SK-N-SH (cell line): ENCODE results near the gene KCTD20. TPM values are rescaled to one million over a fixed set of nuclear protein-coding genes. Genes with fewer than 3 reads are reported as not detected.

Experiments
- CTCF ChIA-PET: fragments of 300-600, 350-600 bp; formaldehyde crosslinking; extraction: SDS; loops from one replicate; lab custom pipeline; 2021; lab: Yijun Ruan, JAX
- POLR2A ChIA-PET: fragments of 350-600 bp; sonication (Branson Sonifier 250); formaldehyde crosslinking; extraction: SDS; loops from one replicate; lab custom pipeline; 2020; ENCODE audit warnings: antibody characterized with exemption, inconsistent platforms; lab: Yijun Ruan, JAX
- DNase-seq: peaks from one replicate; pipeline ENCODE4 v3.0.0; 2012
- H2AFZ ChIP-seq: fragments of 200-600 bp; sonication (generic); 2 replicates; pipeline ENCODE4 v1.8.1; 2016; ENCODE audit warnings: antibody characterized with exemption, mild to moderate bottlenecking, low read depth
- H3F3A ChIP-seq: fragments of 200-600 bp; sonication (generic); replicated peaks from 2 replicates; pipeline ENCODE3; 2016; ENCODE audit warnings: antibody characterized with exemption, mild to moderate bottlenecking; ENCODE audit not compliant: insufficient read depth
- H3K27ac ChIP-seq, 2 experiments: fragments of 200-500 bp in 1 of 2; fragments of 200-600 bp in 1 of 2; sonication (Bioruptor generic) in 1 of 2; sonication (generic), shearing (Covaris generic) in 1 of 2; 2 replicates each; pipeline versions ENCODE4 v1.5.1 to v1.6.1; 2014 to 2016; ENCODE audit warnings: low read depth in 2 of 2, inconsistent platforms in 1 of 2, low read length in 1 of 2, mild to moderate bottlenecking in 1 of 2, mixed read lengths in 1 of 2
- H3K27me3 ChIP-seq: fragments of 200-600 bp; sonication (generic), shearing (Covaris generic); 2 replicates; pipeline ENCODE4 v1.6.1; 2016; ENCODE audit warnings: mixed run types; ENCODE audit not compliant: insufficient read depth
- H3K36me3 ChIP-seq, 2 experiments: fragments of 200-500 bp in 1 of 2; fragments of 200-600 bp in 1 of 2; sonication (Bioruptor generic) in 1 of 2; sonication (generic) in 1 of 2; replicated peaks in 1 of 2; 2 replicates each; pipeline versions ENCODE3 to v1.5.1; 2014 to 2016; ENCODE audit warnings: low read length in 1 of 2, mild to moderate bottlenecking in 1 of 2; ENCODE audit not compliant: insufficient read depth in 2 of 2, control insufficient read depth in 1 of 2
- H3K4me1 ChIP-seq, 2 experiments: fragments of 200-500 bp in 1 of 2; fragments of 200-600 bp in 1 of 2; sonication (Bioruptor generic) in 1 of 2; sonication (generic), shearing (Covaris generic) in 1 of 2; 2 replicates each; pipeline versions ENCODE4 v1.5.1 to v1.6.1; 2014 to 2016; ENCODE audit warnings: low read depth in 1 of 2, low read length in 1 of 2, mixed run types in 1 of 2; ENCODE audit not compliant: insufficient read depth in 2 of 2, control insufficient read depth in 1 of 2
- H3K4me2 ChIP-seq: fragments of 200-600 bp; sonication (generic), shearing (Covaris generic); 2 replicates; pipeline ENCODE4 v1.6.1; 2017; ENCODE audit warnings: mixed run types
- H3K4me3 ChIP-seq, 2 experiments: fragments of 200-500 bp in 1 of 2; fragments of 200-600 bp in 1 of 2; sonication (Bioruptor generic) in 1 of 2; sonication (generic), shearing (Covaris generic) in 1 of 2; 2 replicates each; pipeline versions ENCODE4 v1.5.1 to v1.8.1; 2014 to 2016; ENCODE audit warnings: low read depth in 2 of 2, inconsistent platforms in 1 of 2, low read length in 1 of 2, mild to moderate bottlenecking in 1 of 2, mixed read lengths in 1 of 2, moderate library complexity in 1 of 2
- H3K79me2 ChIP-seq: fragments of 200-600 bp; sonication (generic); 2 replicates; pipeline ENCODE4 v1.8.1; 2017; ENCODE audit warnings: mild to moderate bottlenecking; ENCODE audit not compliant: insufficient read depth
- H3K9ac ChIP-seq: fragments of 200-600 bp; sonication (generic); 2 replicates; pipeline ENCODE4 v1.6.1; 2017; ENCODE audit warnings: mixed run types
- H3K9me2 ChIP-seq: fragments of 200-600 bp; sonication (generic); 2 replicates; pipeline ENCODE4 v1.6.1; 2017; ENCODE audit warnings: mixed run types
- H3K9me3 ChIP-seq: fragments of 200-600 bp; sonication (generic); 2 replicates; pipeline ENCODE4 v1.6.1; 2017; ENCODE audit warnings: mixed run types, mild to moderate bottlenecking, moderate library complexity
- H4K20me1 ChIP-seq: fragments of 200-600 bp; sonication (generic); 2 replicates; pipeline ENCODE4 v1.6.1; 2017; ENCODE audit warnings: mild to moderate bottlenecking, mixed run types; ENCODE audit not compliant: insufficient read depth
- EP300 ChIP-seq, 2 experiments: IDR thresholded peaks; 2 replicates each; pipeline versions ENCODE4 v1.4.0 to v1.6.1; 2012; ENCODE audit warnings: borderline replicate concordance in 1 of 2, low read depth in 1 of 2, low read length in 1 of 2
- EZH2phosphoT487 ChIP-seq: fragments of 200-600 bp; sonication (generic); IDR thresholded peaks from 2 replicates; pipeline ENCODE4 v1.6.1; 2017; ENCODE audit warnings: low read depth, mixed run types, mild to moderate bottlenecking, antibody characterized with exemption, moderate library complexity, borderline replicate concordance
- FOSL2 ChIP-seq: IDR thresholded peaks from 2 replicates; pipeline ENCODE4 v1.4.0; 2012; ENCODE audit warnings: low read depth, mild to moderate bottlenecking, moderate library complexity, borderline replicate concordance
- FOXM1 ChIP-seq: IDR thresholded peaks from 2 replicates; pipeline ENCODE4 v1.4.0; 2012; ENCODE audit warnings: low read depth, mild to moderate bottlenecking
- GABPA ChIP-seq: IDR thresholded peaks from 2 replicates; pipeline ENCODE4 v1.4.0; 2012; ENCODE audit warnings: low read depth, mild to moderate bottlenecking
- GATA2 ChIP-seq: sonication (generic); formaldehyde crosslinking; IDR thresholded peaks from 2 replicates; pipeline ENCODE4 v1.5.0; 2020; ENCODE audit warnings: mild to moderate bottlenecking, missing genetic modification reagents
- IRF3 ChIP-seq: fragments of 150-350 bp; IDR thresholded peaks from 2 replicates; pipeline ENCODE4 v1.6.1; 2016; ENCODE audit warnings: mild to moderate bottlenecking, low read depth, low read length
- MEF2A ChIP-seq: IDR thresholded peaks from 2 replicates; pipeline ENCODE4 v1.4.0; 2012; ENCODE audit warnings: low read depth, borderline replicate concordance
- POLR2AphosphoS5 ChIP-seq: IDR thresholded peaks from 2 replicates; pipeline ENCODE4 v1.6.1; 2012; ENCODE audit warnings: low read depth, low read length
- RAD21 ChIP-seq: IDR thresholded peaks from 2 replicates; pipeline ENCODE4 v1.6.1; 2012; ENCODE audit warnings: mild to moderate bottlenecking, low read length
- RFX5 ChIP-seq: IDR thresholded peaks from 2 replicates; pipeline ENCODE4 v1.6.1; 2012; ENCODE audit warnings: mild to moderate bottlenecking, improper control_type of control experiment, low read length
- SIN3A ChIP-seq: IDR thresholded peaks from 2 replicates; pipeline ENCODE4 v1.6.1; 2012; ENCODE audit warnings: low read depth, mild to moderate bottlenecking, low read length, moderate library complexity, borderline replicate concordance
- SMC3 ChIP-seq: IDR thresholded peaks from 2 replicates; pipeline ENCODE4 v1.6.1; 2012; ENCODE audit warnings: low read depth, low read length, improper control_type of control experiment
- TAF1 ChIP-seq: IDR thresholded peaks from 2 replicates; pipeline ENCODE4 v1.6.1; 2012; ENCODE audit warnings: low read depth, mild to moderate bottlenecking, low read length, moderate library complexity, borderline replicate concordance
- TEAD4 ChIP-seq: IDR thresholded peaks from 2 replicates; pipeline ENCODE4 v1.4.0; 2012; ENCODE audit warnings: mild to moderate bottlenecking, borderline replicate concordance; ENCODE audit not compliant: insufficient read depth
- WGBS: methylation state at CpG from one replicate; pipeline ENCODE4 v1.1.6; 2017; ENCODE audit warnings: low lambda C conversion rate; 5-methylcytosine and 5-hydroxymethylcytosine counted together
- polyA plus RNA-seq, 3 experiments: library from polyadenylated mRNA; depleted of rRNA; stranded (reverse); fragments of >200 nt; gene quantifications; 2 replicates each; pipeline ENCODE4 v1.2.3, GENCODE V29; 2012
- TF ChIP-seq, protein P1 (sequence below): IDR thresholded peaks from 2 replicates; pipeline ENCODE4 v1.6.1; 2012; ENCODE audit warnings: mild to moderate bottlenecking, low read depth, low read length, moderate library complexity
- TF ChIP-seq, protein P2 (sequence below): IDR thresholded peaks from 2 replicates; pipeline ENCODE4; 2012
- TF ChIP-seq, protein P3 (sequence below): IDR thresholded peaks from 2 replicates; pipeline ENCODE4 v1.4.0; 2012; ENCODE audit warnings: low read depth, borderline replicate concordance

The KCTD20 gene
- polyA plus RNA-seq, 1 of the 3 experiments (the other 2 are of a cell fraction), result 29.0 TPM

DNA sequence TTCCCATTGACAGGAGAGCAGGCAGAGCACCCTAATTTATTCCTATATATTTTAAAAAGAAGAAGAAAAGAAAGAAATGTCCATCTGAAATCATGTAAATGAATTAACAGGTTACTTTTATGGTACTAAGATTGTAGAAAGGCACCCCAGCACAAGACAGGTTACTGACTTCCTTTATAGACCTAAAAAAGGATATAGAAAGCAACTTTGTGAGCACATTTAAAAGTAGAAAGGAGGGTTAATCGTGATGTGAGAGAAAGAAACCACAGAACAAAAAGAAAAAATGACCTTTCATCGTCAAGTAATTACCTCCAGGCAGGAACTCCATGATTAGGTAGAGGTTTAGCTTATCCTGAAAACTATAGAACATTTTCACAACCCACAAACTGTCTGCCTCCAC, 74.6 kb downstream of the KCTD20 start:
- Histone ChIP-seq H3K27ac (no peak overlapping the region), H3K9ac (no peak overlapping the region), H3K4me2 (no peak overlapping the region), H3K79me2 (no peaks in the 10 kb centered on the region), H2AFZ (no peak overlapping the region), H4K20me1 (no peaks in the 10 kb centered on the region), H3F3A (no peaks in the 10 kb centered on the region), H3K27me3 (no peaks in the 10 kb centered on the region), H3K4me3 (no peak overlapping the region), H3K9me2 (no peaks in the 10 kb centered on the region), H3K9me3 (no peaks in the 10 kb centered on the region), H3K36me3 (peaks cover 45 to 63% of the 10 kb centered on the region in 2 experiments), H3K4me1 (peaks cover 0 to 6% of the 10 kb centered on the region in 2 experiments; a peak in 2 of 4 replicates)
- ChIA-PET CTCF (interaction anchor here (0.8 to 1.5 kb wide), 3 partner anchors 12 to 207 kb away, joined by 3 read pairs; no protein-coding TSS in a partner anchor), POLR2A (no interaction called here)
- TF ChIP-seq, protein P1, sequence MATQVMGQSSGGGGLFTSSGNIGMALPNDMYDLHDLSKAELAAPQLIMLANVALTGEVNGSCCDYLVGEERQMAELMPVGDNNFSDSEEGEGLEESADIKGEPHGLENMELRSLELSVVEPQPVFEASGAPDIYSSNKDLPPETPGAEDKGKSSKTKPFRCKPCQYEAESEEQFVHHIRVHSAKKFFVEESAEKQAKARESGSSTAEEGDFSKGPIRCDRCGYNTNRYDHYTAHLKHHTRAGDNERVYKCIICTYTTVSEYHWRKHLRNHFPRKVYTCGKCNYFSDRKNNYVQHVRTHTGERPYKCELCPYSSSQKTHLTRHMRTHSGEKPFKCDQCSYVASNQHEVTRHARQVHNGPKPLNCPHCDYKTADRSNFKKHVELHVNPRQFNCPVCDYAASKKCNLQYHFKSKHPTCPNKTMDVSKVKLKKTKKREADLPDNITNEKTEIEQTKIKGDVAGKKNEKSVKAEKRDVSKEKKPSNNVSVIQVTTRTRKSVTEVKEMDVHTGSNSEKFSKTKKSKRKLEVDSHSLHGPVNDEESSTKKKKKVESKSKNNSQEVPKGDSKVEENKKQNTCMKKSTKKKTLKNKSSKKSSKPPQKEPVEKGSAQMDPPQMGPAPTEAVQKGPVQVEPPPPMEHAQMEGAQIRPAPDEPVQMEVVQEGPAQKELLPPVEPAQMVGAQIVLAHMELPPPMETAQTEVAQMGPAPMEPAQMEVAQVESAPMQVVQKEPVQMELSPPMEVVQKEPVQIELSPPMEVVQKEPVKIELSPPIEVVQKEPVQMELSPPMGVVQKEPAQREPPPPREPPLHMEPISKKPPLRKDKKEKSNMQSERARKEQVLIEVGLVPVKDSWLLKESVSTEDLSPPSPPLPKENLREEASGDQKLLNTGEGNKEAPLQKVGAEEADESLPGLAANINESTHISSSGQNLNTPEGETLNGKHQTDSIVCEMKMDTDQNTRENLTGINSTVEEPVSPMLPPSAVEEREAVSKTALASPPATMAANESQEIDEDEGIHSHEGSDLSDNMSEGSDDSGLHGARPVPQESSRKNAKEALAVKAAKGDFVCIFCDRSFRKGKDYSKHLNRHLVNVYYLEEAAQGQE, result no peak
- TF ChIP-seq, protein P2, sequence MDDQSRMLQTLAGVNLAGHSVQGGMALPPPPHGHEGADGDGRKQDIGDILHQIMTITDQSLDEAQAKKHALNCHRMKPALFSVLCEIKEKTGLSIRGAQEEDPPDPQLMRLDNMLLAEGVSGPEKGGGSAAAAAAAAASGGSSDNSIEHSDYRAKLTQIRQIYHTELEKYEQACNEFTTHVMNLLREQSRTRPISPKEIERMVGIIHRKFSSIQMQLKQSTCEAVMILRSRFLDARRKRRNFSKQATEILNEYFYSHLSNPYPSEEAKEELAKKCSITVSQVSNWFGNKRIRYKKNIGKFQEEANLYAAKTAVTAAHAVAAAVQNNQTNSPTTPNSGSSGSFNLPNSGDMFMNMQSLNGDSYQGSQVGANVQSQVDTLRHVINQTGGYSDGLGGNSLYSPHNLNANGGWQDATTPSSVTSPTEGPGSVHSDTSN, result no peak
- TF ChIP-seq MEF2A (no peak), EP300 (IDR thresholded peaks at IDR 0.05; ENCODE audit: borderline replicate concordance in 1 of 2, low read depth in 1 of 2, low read length in 1 of 2) (no peak), SIN3A (no peak), GABPA (no peak), FOSL2 (no peak), TEAD4 (no peak), RFX5 (no peak), POLR2AphosphoS5 (no peak), FOXM1 (no peak), SMC3 (no peak), EZH2phosphoT487 (no peak), RAD21 (no peak), IRF3 (no peak), TAF1 (no peak), GATA2 (CRISPR knock-in tag) (no peak)
- TF ChIP-seq, protein P3, sequence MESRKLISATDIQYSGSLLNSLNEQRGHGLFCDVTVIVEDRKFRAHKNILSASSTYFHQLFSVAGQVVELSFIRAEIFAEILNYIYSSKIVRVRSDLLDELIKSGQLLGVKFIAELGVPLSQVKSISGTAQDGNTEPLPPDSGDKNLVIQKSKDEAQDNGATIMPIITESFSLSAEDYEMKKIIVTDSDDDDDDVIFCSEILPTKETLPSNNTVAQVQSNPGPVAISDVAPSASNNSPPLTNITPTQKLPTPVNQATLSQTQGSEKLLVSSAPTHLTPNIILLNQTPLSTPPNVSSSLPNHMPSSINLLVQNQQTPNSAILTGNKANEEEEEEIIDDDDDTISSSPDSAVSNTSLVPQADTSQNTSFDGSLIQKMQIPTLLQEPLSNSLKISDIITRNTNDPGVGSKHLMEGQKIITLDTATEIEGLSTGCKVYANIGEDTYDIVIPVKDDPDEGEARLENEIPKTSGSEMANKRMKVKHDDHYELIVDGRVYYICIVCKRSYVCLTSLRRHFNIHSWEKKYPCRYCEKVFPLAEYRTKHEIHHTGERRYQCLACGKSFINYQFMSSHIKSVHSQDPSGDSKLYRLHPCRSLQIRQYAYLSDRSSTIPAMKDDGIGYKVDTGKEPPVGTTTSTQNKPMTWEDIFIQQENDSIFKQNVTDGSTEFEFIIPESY, result no peak
- WGBS, result 89% methylated on average over 2 of the region's 2 CpGs
- DNase-seq, result no peak
